ENCODE measurements around the gene GZMA. TPM values are rescaled to one million over a fixed set of nuclear protein-coding genes. Genes with fewer than 3 reads are reported as not detected.
"Not testable (repeated sequence)": the region's sequence is repeated elsewhere in the genome, so short reads cannot be mapped to it uniquely, and the experiment has no call there.

GZMA gene
- total RNA-seq, 1 donor from 2014 or later, result 1.2 TPM

- no peak for DNase-seq (ENCODE audit: extremely low spot score in 2 of 2)
- Histone ChIP-seq H3K36me3 (no peaks in the 10 kb centered on the region), H3K4me3 (no peak overlapping the region), H3K9me3 (no peaks in the 10 kb centered on the region), H3K27me3 (no peaks in the 10 kb centered on the region), H3K27ac (no peak overlapping the region), H3K4me1 (no peaks in the 10 kb centered on the region)
- intact Hi-C loops (cut with DNase I), result no loop called here
- TF ChIP-seq CTCF (IDR thresholded peaks at IDR 0.05), result no peak
- TF ChIP-seq POLR2A (IDR thresholded peaks at IDR 0.05), result no peak
- no peak for TF ChIP-seq POLR2AphosphoS5 (IDR thresholded peaks at IDR 0.05; ENCODE audit: insufficient read depth in 1 of 2, low read depth in 1 of 2)
Measured at GRCh38 chr5:55101556-55102276, 730 bp upstream of the GZMA start.

GRCh38 chr5:55104036-55104772 is 1.8 kb downstream of the GZMA start:
- TF ChIP-seq POLR2A (IDR thresholded peaks at IDR 0.05) (no peak), CTCF (IDR thresholded peaks at IDR 0.05) (no peak), POLR2AphosphoS5 (IDR thresholded peaks at IDR 0.05; ENCODE audit: insufficient read depth in 1 of 2, low read depth in 1 of 2) (no peak)
- no peak overlapping the region for H3K27ac ChIP-seq
- H3K27me3 ChIP-seq, result no peaks in the 10 kb centered on the region
- H3K4me3 ChIP-seq, result no peak overlapping the region
- no peaks in the 10 kb centered on the region for H3K9me3 ChIP-seq
- H3K36me3 ChIP-seq, result no peaks in the 10 kb centered on the region
- intact Hi-C loops (cut with DNase I), result no loop called here
- DNase-seq (ENCODE audit: extremely low spot score in 2 of 2), result no peak
- no peaks in the 10 kb centered on the region for H3K4me1 ChIP-seq

- intact Hi-C loops (cut with DNase I), result no loop called here
- Histone ChIP-seq H3K4me3 (no peak overlapping the region), H3K4me1 (no peaks in the 10 kb centered on the region), H3K36me3 (no peaks in the 10 kb centered on the region), H3K27me3 (no peaks in the 10 kb centered on the region), H3K27ac (no peak overlapping the region), H3K9me3 (no peaks in the 10 kb centered on the region)
- TF ChIP-seq POLR2AphosphoS5 (IDR thresholded peaks at IDR 0.05; ENCODE audit: insufficient read depth in 1 of 2, low read depth in 1 of 2) (no peak), CTCF (IDR thresholded peaks at IDR 0.05) (no peak), POLR2A (IDR thresholded peaks at IDR 0.05) (no peak)
- no peak for DNase-seq (ENCODE audit: extremely low spot score in 2 of 2)
Measured at GRCh38 chr5:55104946-55105701, 2.7 kb downstream of the GZMA start.

GRCh38 chr5:55105976-55106375 is 3.5 kb downstream of the GZMA start:
- H3K27ac ChIP-seq; H3K36me3 ChIP-seq; H3K4me3 ChIP-seq; DNase-seq (ENCODE audit: extremely low spot score in 2 of 2); H3K4me1 ChIP-seq; intact Hi-C loops (cut with DNase I); H3K9me3 ChIP-seq; H3K27me3 ChIP-seq: not testable (repeated sequence)

GRCh38 chr5:55108661-55109060 is 6.2 kb downstream of the GZMA start:
- no peak for DNase-seq (ENCODE audit: extremely low spot score in 2 of 2)
- TF ChIP-seq CTCF (IDR thresholded peaks at IDR 0.05) (no peak), POLR2AphosphoS5 (IDR thresholded peaks at IDR 0.05; ENCODE audit: insufficient read depth in 1 of 2, low read depth in 1 of 2) (no peak), POLR2A (IDR thresholded peaks at IDR 0.05) (no peak)
- intact Hi-C loops (cut with DNase I), result no loop called here
- Histone ChIP-seq H3K27ac (no peak overlapping the region), H3K4me3 (no peak overlapping the region), H3K4me1 (no peaks in the 10 kb centered on the region), H3K27me3 (no peaks in the 10 kb centered on the region), H3K9me3 (no peaks in the 10 kb centered on the region), H3K36me3 (no peaks in the 10 kb centered on the region)
